ENCODE measurements around the gene POLN. TPM values are rescaled to one million over a fixed set of nuclear protein-coding genes. Genes with fewer than 3 reads are reported as not detected.

Gene POLN
- total and polyA plus RNA-seq, 2 experiments from 2014 or later: 1.8 to 4.0 TPM

GRCh38 chr4:2264481-2265041 is 22.6 kb upstream of the POLN start (continued):
- TF ChIP-seq ZNF462 (CRISPR knock-in tag; IDR thresholded peaks at IDR 0.05) (no peak), REST (IDR thresholded peaks at IDR 0.05; ENCODE audit: unreplicated experiment) (no peak), JUNB (IDR thresholded peaks at IDR 0.05; ENCODE audit: unreplicated experiment) (no peak), CREB1 (CRISPR knock-in tag; IDR thresholded peaks at IDR 0.05; ENCODE audit: low read depth) (no peak), POLR2AphosphoS5 (IDR thresholded peaks at IDR 0.05; ENCODE audit: low read depth) (no peak), STAT1 (IDR thresholded peaks at IDR 0.05; ENCODE audit: unreplicated experiment) (no peak), ZNF114 (CRISPR knock-in tag; IDR thresholded peaks at IDR 0.05) (no peak), ZNF331 (CRISPR knock-in tag; IDR thresholded peaks at IDR 0.05; ENCODE audit: low read depth) (no peak), EZH2phosphoT487 (IDR thresholded peaks at IDR 0.05; ENCODE audit: unreplicated experiment) (no peak), ETS1 (IDR thresholded peaks at IDR 0.05) (no peak)
